ENCODE data around the gene RWDD4.
"Not testable (repeated sequence)": the region's sequence is repeated elsewhere in the genome, so short reads cannot be mapped to it uniquely, and the experiment has no call there.

Gene RWDD4

DNA sequence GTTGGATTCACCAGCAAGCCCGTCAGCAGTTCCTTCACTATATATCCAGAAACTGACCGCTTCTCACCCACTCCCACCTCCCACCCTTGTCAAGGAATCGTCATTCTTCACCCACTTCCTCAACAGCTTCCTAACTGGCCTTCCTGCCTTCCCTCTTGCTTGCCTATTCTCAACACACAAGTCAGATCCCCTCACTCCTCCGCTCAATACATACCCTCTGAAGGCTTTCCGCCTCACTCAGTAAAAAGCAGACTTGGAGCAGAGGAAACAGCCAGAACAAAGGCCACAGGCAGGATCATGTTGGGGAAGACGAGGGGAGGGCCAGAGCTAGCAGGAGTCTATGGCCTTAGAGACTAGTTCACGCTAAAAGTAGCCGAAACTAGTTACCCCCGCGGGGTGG is 23.7 kb downstream of the RWDD4 start:
- DNase-seq: no peak

- no peak for DNase-seq
These were observed 25.2 kb downstream of the RWDD4 start for GRCh38 chr4:183633476-183634400.

DNA sequence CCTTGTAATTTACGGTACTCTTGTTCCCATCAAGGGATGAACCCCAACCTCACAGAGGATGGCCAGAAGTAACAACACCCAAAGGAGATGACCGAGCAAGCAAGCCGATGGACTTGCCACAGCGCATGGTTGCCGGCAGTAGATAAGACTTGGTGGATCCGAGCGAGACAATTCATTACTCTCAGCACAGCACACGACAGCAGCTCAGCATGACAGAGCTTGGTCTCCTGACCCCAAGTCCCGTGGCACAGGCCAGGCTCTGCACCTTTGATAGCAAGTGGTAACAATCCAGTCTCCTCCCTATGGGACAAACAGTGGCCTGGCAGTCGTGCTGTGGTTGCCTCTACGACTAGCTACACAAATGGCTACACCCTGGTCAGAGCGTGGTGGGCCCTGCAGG is 26.3 kb downstream of the RWDD4 start:
- no peak for DNase-seq

DNA sequence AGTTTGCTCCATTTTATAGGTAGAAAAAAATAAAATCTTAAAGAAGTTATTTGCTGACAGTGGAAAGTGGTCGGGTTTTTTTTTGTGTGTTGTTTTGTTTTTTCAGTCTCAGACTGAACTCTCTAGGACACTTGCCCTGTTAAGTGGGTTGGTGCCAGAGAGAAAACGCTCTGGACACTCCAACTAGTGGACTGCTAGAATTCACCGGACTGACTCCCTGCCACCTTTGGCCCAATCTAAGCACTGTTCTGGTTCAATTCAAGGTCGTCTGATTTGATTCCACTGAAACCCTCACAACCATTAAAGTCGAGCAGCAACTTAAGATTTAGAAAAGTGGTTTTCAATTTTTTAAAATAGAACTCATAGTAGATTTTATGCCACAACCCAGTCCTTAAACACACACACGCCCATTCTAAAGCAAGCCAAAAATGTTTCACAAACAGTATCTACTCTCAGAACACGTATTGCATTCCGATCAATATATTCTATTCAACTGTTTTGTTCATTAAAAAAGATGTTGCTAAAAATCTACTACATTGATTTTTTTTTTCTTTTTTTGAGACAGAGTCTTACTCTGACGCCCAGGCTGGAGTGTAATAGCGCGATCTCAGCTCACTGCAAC is 27.3 kb downstream of the RWDD4 start:
- DNase-seq: no peak

- no peak for DNase-seq
These were observed 30.9 kb downstream of the RWDD4 start for GRCh38 chr4:183627979-183628588.

DNA sequence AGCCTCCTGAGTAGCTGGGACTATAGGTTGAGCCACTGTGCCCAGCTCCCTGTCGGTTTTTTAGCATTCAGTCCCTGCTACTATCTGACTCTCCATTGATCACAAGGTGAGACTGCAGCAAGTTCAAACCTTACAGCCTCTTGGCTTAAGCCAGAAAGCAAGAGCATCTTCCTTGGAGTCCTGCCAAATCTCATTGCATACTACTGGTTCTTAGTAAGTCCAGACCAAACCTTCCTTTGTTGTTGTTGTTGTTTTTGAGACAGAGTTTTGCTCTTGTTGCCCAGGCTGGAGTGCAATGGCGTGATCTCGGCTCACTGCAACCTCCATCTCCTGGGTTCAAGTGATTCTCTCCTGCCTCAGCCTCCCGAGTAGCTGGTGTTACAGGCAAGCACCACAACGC is 31.7 kb downstream of the RWDD4 start:
- DNase-seq: not testable (repeated sequence)

- no peak for DNase-seq
These were observed 32.8 kb downstream of the RWDD4 start for GRCh38 chr4:183626168-183626567.

DNA sequence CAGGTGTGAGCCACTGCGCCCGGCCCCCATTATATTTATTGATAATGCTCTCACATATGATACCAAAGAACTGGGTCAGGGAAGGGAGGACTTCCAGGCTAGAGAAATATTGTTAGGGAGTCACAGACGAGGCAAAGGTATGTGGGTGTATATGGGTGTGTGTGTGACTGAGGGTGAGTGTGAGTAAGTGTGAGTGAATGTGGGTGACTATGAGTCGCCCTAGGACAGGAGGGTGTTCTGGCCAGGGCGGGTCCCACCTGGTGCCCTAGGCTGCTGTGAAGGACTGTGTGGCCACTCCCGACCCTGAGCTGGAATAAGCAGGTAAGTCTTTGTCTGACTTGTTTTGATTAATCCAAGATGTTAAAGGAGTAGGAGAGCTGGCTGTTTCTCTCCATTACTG is 34.4 kb downstream of the RWDD4 start:
- DNase-seq: no peak

GRCh38 chr4:183621875-183622274 is 37.1 kb downstream of the RWDD4 start:
- no peak for DNase-seq

DNA sequence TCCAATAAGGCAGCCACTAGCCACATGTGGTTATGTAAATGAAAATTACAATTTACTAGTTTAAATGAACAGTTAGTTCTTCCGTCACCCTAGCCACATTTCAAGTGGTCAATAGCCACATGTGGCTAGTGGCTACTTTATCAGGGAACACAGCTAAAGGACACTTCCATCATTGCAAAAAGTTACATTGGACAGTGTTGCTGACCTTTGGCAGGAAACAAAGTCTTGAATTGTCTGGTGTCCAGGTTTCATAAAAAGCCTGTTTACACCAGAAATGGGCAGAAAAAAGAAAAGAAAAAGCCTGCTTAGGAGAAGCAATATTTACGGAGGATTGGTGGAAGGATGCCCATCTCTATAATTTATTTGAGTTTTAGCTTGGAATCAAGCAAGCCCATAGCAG is 38.6 kb downstream of the RWDD4 start:
- no peak for DNase-seq

- no peak for DNase-seq
These were observed 40.3 kb downstream of the RWDD4 start for GRCh38 chr4:183618681-183619080.

DNA sequence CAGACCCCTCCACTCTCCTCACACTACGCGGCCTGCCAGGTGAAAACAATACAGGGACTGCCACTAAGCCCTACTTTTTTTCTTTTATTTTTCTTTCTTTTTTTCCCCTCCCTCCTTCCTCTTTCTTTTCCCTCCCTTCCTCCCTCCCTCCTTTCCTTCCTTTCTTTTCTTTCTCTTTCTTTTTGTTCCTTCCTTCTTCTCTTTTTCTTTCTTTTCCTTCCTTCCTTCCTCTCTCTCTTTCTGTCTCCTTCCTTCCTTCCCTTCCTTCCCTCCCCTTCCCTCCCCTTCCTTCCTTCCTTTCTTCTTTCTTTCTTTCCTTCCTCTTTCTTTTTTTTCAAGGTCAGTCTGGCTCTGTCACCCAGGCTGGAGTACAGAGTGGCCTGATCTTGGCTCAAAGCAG is 41.9 kb downstream of the RWDD4 start:
- no peak for DNase-seq

- no peak for DNase-seq
These were observed 46.4 kb downstream of the RWDD4 start for GRCh38 chr4:183612329-183613250.

GRCh38 chr4:183611210-183611830 is 47.7 kb downstream of the RWDD4 start:
- DNase-seq: no peak

- DNase-seq: no peak
These were observed 48.4 kb downstream of the RWDD4 start for GRCh38 chr4:183610613-183611012.

GRCh38 chr4:183610033-183610432 is 49.0 kb downstream of the RWDD4 start:
- no peak for DNase-seq

GRCh38 chr4:183609151-183609550 is 49.8 kb downstream of the RWDD4 start:
- DNase-seq: no peak

- DNase-seq: no peak
These were observed 51.1 kb downstream of the RWDD4 start for GRCh38 chr4:183607894-183608293.

GRCh38 chr4:183602557-183603027 is 56.4 kb downstream of the RWDD4 start:
- DNase-seq: no peak

- DNase-seq: no peak
These were observed 57.6 kb downstream of the RWDD4 start for GRCh38 chr4:183601381-183601780.

GRCh38 chr4:183600189-183600685 is 58.7 kb downstream of the RWDD4 start:
- DNase-seq: no peak

DNA sequence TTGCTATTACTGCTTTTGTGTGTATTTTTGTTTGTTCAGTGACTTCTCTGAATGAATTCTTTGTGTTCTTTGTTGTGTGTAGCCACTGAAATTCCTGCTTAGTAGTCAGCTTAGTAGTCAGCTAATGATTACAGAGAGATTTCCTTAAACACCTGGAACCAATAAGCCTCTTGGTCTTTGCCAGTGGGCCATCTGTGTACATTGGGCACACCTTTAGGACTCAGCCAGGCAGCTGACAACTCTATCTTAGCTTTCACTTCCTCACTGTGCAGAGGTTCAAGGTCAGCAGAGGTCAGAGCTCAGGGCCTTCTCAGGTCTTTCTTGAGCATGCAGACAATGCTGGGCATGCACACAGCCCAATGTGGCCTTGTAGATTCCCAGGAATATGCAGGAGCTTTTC is 59.3 kb downstream of the RWDD4 start:
- DNase-seq: no peak

Measured in NCI-H1048 (cell line).